ENCODE results near the gene FYB1.

DNA sequence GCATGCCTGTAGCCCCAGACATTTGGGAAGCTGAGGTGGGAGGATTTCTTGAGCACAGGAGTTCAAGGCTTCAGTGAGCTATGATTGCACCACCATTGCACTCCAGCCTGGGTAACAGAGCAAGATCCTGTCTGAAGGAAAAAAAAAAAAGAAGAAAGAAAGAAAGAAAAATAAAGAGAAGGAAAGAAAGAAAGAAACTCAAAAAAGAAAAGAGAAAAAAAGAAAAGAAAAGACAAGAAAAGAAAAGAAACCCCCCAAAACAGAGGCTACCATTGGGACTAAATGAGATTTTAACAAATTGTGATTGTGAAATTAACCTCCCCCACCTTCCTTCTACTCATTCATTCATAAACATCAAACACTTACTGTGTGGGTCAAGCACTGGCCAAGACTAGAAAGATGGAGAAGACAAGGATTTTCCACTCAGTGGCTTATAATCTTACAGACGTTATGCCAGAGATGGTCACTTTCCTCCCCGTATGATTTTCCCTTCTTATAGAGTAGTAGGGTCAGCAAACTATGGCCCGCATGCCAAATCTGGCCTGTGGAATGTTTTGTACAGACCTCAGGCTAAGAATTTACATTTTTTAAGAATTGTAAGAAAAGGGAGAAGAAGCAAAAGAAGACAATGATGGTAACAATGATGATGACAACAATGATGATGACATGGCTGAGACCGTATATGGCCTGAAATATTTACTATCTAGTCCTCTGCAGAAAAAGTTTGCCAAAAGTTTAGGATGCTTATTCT, 1.1 kb upstream of the FYB1 start:
- TF ChIP-seq, protein P1, sequence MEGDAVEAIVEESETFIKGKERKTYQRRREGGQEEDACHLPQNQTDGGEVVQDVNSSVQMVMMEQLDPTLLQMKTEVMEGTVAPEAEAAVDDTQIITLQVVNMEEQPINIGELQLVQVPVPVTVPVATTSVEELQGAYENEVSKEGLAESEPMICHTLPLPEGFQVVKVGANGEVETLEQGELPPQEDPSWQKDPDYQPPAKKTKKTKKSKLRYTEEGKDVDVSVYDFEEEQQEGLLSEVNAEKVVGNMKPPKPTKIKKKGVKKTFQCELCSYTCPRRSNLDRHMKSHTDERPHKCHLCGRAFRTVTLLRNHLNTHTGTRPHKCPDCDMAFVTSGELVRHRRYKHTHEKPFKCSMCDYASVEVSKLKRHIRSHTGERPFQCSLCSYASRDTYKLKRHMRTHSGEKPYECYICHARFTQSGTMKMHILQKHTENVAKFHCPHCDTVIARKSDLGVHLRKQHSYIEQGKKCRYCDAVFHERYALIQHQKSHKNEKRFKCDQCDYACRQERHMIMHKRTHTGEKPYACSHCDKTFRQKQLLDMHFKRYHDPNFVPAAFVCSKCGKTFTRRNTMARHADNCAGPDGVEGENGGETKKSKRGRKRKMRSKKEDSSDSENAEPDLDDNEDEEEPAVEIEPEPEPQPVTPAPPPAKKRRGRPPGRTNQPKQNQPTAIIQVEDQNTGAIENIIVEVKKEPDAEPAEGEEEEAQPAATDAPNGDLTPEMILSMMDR (conservative IDR thresholded peaks at IDR 0.05; ENCODE audit: low read depth in 2 of 2), result no peak
- no peak for TF ChIP-seq EZH2 (IDR thresholded peaks at IDR 0.05; ENCODE audit: low read depth, unreplicated experiment)
- no peak for TF ChIP-seq POLR2AphosphoS5 (IDR thresholded peaks at IDR 0.05; ENCODE audit: low read depth)
- TF ChIP-seq EZH2phosphoT487 (IDR thresholded peaks at IDR 0.05; ENCODE audit: unreplicated experiment), result no peak

All from GM23338 (cell line).